K562 treated with DMSO at 1 percent for 4 hours (cell line): ENCODE data around the gene IQUB. TPM values are rescaled to one million over a fixed set of nuclear protein-coding genes. Genes with fewer than 3 reads are reported as not detected.

Experiments used
- total RNA-seq: library from RNA; unstranded; fragments of 300-600 nt; gene quantifications from 2 replicates; pipeline ENCODE4 v1.2.3, GENCODE V29; 2022; ENCODE audit not compliant: insufficient read depth

The IQUB gene
- 0.73 and 1.1 TPM in 2 replicates for total RNA-seq

DNA sequence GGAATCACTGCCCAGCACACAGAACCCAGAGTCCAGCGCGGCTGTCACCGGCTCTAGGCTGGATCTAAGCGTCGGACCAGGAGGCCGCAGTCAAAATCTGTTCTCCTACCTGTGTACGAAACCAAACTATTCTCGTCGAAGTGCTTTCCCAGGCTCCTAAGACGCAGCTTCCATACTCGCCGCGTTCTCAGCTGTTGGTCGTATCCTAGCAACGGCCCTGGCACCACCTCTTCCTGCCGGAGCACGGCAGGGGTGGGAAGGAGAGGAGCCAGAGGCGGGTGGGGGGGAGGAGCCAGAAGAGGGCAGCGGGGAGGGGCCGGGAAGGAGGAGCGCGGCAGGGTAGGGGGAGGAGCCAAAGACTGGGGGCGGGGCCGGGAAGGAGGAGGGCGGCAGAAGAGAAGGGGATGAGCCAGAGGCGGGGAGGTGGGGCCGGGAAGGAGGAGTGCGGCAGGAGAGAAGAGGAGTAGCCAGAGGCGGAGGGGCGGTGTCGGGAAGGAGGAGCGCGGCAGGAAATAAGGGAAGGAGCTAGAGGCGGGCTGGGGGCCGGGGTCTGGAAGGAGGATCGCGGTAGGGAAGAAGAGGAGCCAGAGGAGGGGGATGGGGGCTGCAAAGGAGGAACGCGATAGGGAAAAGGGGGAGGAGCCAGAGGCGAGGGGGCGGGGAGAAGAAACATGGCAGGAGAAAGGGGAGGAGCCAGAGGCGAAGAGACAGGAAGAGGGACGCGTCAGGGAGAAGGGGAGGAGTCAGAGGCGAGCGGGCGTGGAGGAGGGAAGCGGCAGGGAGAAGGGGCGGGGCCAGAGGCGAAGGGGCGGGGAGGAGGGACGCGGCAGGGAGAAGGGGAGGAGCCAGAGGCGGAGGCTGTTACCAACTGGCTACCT lies at the start of gene IQUB:
Gene IQUB, minus strand, starts transcription at position 213 of the 878 bp plus-strand sequence. CDS start 22,255 bp downstream, outside the sequence.

DNA sequence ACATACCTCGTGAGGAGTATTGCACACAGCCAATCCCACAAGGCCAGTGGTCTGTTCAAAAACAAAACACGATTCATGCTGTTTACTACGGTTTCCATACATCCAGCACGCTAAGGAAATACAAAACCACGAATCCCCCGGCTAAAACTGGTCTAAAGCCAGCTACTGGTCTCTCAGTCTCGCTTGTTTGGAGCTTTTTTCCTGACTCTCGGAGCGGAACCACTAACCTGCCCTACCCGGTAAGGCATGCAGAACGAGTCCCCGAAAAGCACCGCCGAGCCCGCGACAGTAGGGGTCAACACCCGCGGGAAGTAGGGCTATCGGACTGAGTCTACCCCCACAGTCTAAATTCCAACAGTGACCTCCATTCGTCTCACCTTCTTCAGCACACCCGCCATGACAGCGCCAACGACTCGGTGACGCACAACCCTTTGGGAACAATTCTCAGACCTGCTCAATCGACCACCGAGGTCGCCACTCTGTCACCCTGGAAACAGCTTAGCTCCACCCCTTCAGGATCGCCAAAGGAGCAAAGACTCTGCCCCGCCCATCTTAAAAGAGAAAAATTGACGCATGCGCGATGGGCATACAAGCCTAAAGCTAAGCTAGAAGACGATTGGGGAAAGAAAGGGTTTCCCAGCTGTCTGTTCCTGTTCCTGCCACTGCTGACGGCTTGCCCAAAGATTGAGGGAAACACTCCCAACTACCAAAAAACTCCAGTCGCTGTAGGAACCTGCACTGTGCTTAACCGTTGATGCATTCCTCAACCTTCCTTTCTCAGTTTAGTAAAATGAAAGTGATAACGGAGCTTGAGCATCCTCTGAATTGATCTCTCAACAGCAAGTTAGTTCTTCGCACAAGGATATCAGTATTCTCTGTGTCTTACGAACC lies 23.2 kb upstream of the IQUB start, which contains the start of gene NDUFA5:
Gene NDUFA5, minus strand, starts transcription at position 421 of the 891 bp plus-strand sequence. Its CDS starts 23 bp downstream, at position 398.

Other genes with a start within 250 kb of the IQUB start
- gene NDUFA5, start 23.2 kb upstream of the IQUB start, total RNA-seq, result 54.7 and 76.3 TPM in 2 replicates
- gene ASB15, start 67.2 kb upstream of the IQUB start, total RNA-seq, result 1.3 TPM in 1 of 2 replicates, not detected in the other
- gene LMOD2, start 121.3 kb upstream of the IQUB start, total RNA-seq, result 0.42 TPM in 1 of 2 replicates, not detected in the other
- gene WASL, start 214.4 kb upstream of the IQUB start, total RNA-seq, result 5.2 and 8.3 TPM in 2 replicates